Measurements from ENCODE around the gene PEPD.
"Not testable (repeated sequence)": the region's sequence is repeated elsewhere in the genome, so short reads cannot be mapped to it uniquely, and the experiment has no call there.

- TF ChIP-seq CTCF (IDR thresholded peaks at IDR 0.05 in 2 of 3, conservative IDR thresholded peaks at IDR 0.05 in 1 of 3; ENCODE audit: control insufficient read depth in 2 of 3, extremely low read depth in 1 of 3, insufficient read depth in 1 of 3, low read depth in 3 of 3, low read length in 3 of 3); TARDBP (IDR thresholded peaks at IDR 0.05; ENCODE audit: borderline replicate concordance); SPI1 (IDR thresholded peaks at IDR 0.05; ENCODE audit: borderline replicate concordance, insufficient read depth, low read depth, low read length); EZH2 (IDR thresholded peaks at IDR 0.05; ENCODE audit: borderline replicate concordance, control insufficient read depth, low read depth, low read length): not testable (repeated sequence)
Measured at GRCh38 chr19:33555726-33556125, 34.1 kb upstream of the PEPD start.
